RWPE2 (cell line): Measurements from ENCODE around the gene TMEM94.
"Not testable (repeated sequence)": the region's sequence is repeated elsewhere in the genome, so short reads cannot be mapped to it uniquely, and the experiment has no call there.

ENCODE experiments used
- ATAC-seq: fragments of 200-7000 bp; cut with Tn5 transposase; 3 replicates; pipeline ENCODE4 v1.9.1; 2021; ENCODE audit warnings: low read depth
- DNase-seq: peaks from one replicate; pipeline ENCODE4 v3.0.0-alpha.2; 2020; ENCODE audit warnings: low spot score
- H3K27ac ChIP-seq: fragments of 450-650 bp; 2 replicates; pipeline ENCODE4 v1.5.1; 2017; ENCODE audit warnings: mild to moderate bottlenecking; ENCODE audit not compliant: poor library complexity, severe bottlenecking
- H3K27me3 ChIP-seq: fragments of 250-450 bp; sonication (Bioruptor Pico); 2 replicates; pipeline ENCODE4 v1.5.1; 2021; ENCODE audit warnings: mild to moderate bottlenecking, moderate library complexity; ENCODE audit not compliant: insufficient read depth, poor library complexity, severe bottlenecking
- H3K36me3 ChIP-seq: fragments of 250-450 bp; sonication (Bioruptor Pico); 2 replicates; pipeline ENCODE4 v1.5.1; 2020; ENCODE audit warnings: low read depth, mild to moderate bottlenecking, moderate library complexity
- H3K4me1 ChIP-seq: fragments of 250-450 bp; sonication (Bioruptor Pico); 2 replicates; pipeline ENCODE4 v1.5.1; 2021; ENCODE audit warnings: mild to moderate bottlenecking, moderate library complexity; ENCODE audit not compliant: insufficient read depth, poor library complexity, severe bottlenecking
- H3K4me3 ChIP-seq: fragments of 250-450 bp; sonication (Bioruptor Pico); 2 replicates; pipeline ENCODE4 v1.5.1; 2021; ENCODE audit warnings: mild to moderate bottlenecking, moderate library complexity; ENCODE audit not compliant: severe bottlenecking
- H3K9me3 ChIP-seq: fragments of 250-450 bp; sonication (Bioruptor Pico); 2 replicates; pipeline ENCODE4 v1.5.1; 2021; ENCODE audit warnings: mild to moderate bottlenecking, moderate library complexity; ENCODE audit not compliant: severe bottlenecking
- TF ChIP-seq, protein P1 (sequence below): fragments of 450-650 bp; IDR thresholded peaks from one replicate; pipeline ENCODE4 v1.5.1; 2017; ENCODE audit warnings: mild to moderate bottlenecking, moderate library complexity; ENCODE audit not compliant: poor library complexity, severe bottlenecking

TMEM94 gene

DNA sequence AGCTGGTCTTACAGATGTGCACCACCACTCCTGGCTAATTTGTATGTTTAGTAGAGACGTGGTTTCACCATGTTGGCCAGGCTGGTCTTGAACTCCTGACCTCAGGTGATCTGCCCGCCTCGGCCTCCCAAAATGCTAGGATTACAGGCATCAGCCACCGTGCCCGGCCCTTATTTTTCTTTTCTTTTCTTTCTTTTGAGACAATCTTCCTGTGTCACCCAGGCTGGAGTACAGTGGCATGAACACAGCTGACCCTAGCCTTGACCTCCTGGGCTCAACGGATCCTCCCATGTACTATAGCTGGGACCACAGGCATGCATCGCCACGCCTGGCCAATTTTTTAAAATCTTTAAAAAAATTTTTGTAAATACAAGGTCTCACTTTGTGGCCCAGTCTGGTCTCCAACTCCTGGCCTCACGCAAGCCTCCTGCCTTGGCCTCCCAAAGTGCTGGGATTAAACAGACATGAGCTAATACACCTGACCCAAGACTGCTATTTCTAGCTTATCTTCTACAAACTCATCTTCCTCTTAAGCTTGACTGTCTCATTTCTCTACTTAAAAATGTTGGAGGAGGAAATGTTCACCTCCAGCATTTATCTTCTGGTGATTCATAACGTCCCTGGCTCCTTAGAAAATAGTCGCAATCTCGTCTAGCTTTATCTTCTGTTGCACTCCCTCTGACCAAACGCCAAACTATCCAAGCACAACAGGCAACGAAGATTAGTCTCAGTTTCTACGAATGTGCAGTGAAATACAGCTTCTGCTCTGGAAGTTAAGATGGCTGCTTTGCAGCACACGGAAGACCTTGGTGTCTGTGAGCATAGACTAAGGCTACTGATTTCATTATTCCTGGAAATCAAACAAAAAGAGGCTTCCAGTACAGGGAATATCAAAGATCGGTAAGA, 8.2 kb upstream of the TMEM94 start:
- H3K36me3 ChIP-seq, result no peaks in the 10 kb centered on the region
- ATAC-seq, result no peak
- no peak overlapping the region for H3K4me3 ChIP-seq
- H3K4me1 ChIP-seq, result no peaks in the 10 kb centered on the region
- no peak for DNase-seq
- no peaks in the 10 kb centered on the region for H3K9me3 ChIP-seq
- H3K27ac ChIP-seq, result no peak overlapping the region
- TF ChIP-seq, protein P1, sequence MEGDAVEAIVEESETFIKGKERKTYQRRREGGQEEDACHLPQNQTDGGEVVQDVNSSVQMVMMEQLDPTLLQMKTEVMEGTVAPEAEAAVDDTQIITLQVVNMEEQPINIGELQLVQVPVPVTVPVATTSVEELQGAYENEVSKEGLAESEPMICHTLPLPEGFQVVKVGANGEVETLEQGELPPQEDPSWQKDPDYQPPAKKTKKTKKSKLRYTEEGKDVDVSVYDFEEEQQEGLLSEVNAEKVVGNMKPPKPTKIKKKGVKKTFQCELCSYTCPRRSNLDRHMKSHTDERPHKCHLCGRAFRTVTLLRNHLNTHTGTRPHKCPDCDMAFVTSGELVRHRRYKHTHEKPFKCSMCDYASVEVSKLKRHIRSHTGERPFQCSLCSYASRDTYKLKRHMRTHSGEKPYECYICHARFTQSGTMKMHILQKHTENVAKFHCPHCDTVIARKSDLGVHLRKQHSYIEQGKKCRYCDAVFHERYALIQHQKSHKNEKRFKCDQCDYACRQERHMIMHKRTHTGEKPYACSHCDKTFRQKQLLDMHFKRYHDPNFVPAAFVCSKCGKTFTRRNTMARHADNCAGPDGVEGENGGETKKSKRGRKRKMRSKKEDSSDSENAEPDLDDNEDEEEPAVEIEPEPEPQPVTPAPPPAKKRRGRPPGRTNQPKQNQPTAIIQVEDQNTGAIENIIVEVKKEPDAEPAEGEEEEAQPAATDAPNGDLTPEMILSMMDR, result no peak
- no peaks in the 10 kb centered on the region for H3K27me3 ChIP-seq

DNA sequence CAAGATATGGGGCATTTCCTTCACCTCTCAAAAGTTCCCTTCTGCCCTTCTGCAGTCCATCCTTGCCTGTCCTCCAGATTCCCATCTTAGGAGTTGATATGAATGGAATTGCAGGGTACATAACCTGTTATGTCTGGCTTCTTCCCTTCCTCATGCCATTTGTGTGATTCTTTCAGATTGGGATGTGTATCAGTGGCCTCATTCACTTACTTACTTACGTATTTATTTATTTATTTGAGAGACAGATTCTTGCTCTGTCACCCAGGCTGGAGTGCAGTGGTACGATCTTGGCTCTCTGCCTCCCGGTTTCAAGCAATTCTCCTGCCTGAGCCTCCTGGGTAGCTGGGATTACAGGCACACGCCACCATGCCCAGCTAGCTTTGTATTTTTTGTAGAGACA, 6.2 kb upstream of the TMEM94 start:
- no peaks in the 10 kb centered on the region for H3K36me3 ChIP-seq

DNA sequence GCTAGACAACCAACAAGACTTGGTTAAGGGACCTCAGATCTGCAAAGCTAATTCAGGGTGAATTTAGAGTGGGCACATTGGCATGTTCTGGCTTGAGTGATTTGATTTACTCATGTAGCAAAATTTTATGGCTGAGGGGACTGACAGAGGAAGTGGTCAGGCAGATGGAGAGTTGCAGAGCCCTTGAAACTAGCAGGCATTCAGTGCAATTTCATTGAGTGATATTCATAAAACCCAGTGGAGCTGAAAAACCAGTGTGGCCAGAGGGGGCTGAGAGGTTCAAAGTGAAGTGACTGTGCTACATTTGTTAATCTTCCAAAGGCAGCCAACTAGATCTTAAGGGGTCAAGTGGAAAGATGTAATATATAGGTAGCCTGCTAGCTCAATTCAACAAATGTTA, 2.2 kb upstream of the TMEM94 start:
- no peaks in the 10 kb centered on the region for H3K27me3 ChIP-seq
- peaks cover 7% of the 10 kb centered on the region for H3K4me1 ChIP-seq
- TF ChIP-seq, protein P1, result no peak
- no peak overlapping the region for H3K27ac ChIP-seq
- H3K9me3 ChIP-seq, result no peaks in the 10 kb centered on the region
- H3K4me3 ChIP-seq, result no peak overlapping the region
- DNase-seq, result no peak
- no peaks in the 10 kb centered on the region for H3K36me3 ChIP-seq
- ATAC-seq, result no peak

More for the DNA sequence above, 6.2 kb upstream of the TMEM94 start:
- Histone ChIP-seq H3K27me3 (no peaks in the 10 kb centered on the region), H3K27ac (no peak overlapping the region), H3K4me3 (no peak overlapping the region), H3K4me1 (no peaks in the 10 kb centered on the region), H3K9me3 (no peaks in the 10 kb centered on the region)
- DNase-seq (no peak), ATAC-seq (no peak)
- TF ChIP-seq, protein P1, result no peak

DNA sequence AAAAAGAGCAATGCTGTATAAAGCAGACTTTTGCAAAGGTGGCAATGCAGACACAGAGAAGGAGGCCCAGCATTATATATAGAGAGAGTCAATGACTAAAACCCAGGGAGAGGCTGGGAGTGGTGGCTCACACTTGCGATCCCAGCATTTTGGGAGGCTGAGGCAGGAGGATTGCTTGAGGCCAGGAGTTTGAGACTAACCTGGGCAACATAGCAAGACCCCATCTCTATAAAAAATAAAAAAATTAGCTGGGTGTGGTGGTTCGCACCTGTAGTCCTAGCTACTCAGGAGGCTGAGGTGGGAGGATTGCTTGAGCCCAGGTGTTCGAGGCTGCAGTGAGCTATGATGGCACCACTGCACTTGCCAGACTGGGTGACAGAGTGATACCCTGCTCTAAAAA, 1.8 kb upstream of the TMEM94 start:
- ATAC-seq, H3K27ac ChIP-seq, H3K27me3 ChIP-seq, H3K36me3 ChIP-seq, H3K9me3 ChIP-seq, H3K4me1 ChIP-seq, H3K4me3 ChIP-seq, DNase-seq: not testable (repeated sequence)

DNA sequence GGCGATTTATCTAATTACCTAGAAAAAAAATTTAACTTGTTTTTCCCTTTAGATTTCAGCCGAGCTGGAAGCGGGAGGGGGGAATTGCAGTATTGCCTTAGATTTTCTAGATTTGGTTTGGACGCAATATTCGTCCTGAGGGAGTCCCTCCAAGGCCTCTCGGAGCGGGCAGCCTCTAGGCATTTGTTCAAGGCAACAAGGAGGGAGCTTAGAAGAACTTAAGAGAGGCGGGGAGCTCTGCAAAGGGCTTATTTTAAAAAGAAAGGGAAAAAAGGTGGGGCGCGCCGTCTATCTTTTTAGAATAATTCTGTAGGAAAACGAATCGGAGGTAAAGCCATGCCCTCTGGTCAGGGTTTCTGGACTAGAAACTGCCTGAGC, 407 bp upstream of the TMEM94 start:
- Histone ChIP-seq H3K36me3 (no peaks in the 10 kb centered on the region), H3K27ac (peak overlapping the region; percentile 26), H3K27me3 (no peaks in the 10 kb centered on the region), H3K4me3 (peak overlapping the region; percentile 70), H3K4me1 (peaks cover 7% of the 10 kb centered on the region), H3K9me3 (no peaks in the 10 kb centered on the region)
- no peak for DNase-seq
- ATAC-seq, result peak; percentile 30; the same call in 2 of the 3 replicates
- TF ChIP-seq, protein P1, result no peak
